HG03520 (cell line): ENCODE results near the gene HMX1.

Experiments
- ATAC-seq: cut with Tn5 transposase; IDR thresholded peaks from one replicate; pipeline ENCODE4 v1.9.1; 2021; ENCODE audit warnings: mild to moderate bottlenecking, moderate library complexity; ENCODE audit not compliant: unreplicated experiment

The HMX1 gene

DNA sequence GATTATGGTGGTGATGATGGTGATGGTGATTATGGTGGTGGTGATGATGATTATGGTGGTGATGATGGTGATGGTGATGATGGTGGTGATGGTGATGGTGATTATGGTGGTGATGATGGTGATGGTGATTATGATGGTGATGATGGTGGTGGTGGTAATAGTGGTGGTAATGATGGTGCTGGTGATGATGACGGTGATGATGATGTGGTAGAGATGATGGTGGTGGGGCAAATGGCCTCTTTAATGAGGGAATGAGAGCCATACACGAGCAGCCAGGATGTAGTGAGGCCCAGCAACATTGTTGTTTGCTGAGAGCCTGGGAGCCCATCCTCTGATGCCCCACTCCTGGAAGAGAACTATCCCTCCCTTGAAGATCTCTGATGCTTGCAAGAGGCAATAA lies 29.0 kb downstream of the HMX1 start:
- no peak for ATAC-seq

DNA sequence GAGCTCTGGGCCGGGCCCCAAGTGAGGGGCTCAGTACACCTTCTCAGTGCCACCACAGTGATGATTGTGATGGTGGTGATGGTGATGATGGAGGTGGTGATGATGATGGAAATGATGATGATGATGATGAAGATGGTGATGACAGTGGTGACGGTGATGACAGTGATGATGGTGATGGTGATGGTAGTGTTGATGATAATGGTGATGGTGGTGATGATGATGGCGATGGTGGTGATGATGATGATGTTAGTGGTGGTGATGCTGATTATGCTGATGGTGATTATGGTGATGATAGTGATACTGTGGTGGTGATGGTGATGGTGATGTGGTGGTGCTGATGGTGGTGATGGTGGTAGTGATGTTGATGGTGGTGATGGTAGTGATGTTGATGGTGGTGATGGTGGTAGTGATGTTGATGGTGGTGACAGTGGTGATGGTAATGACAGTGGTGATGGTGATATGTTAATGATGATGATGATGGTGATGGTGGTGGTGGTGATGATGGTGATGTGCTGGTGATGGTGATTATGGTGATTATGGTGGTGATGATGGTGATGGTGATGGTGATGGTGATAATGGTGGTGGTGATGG lies 29.9 kb downstream of the HMX1 start:
- ATAC-seq = no peak

DNA sequence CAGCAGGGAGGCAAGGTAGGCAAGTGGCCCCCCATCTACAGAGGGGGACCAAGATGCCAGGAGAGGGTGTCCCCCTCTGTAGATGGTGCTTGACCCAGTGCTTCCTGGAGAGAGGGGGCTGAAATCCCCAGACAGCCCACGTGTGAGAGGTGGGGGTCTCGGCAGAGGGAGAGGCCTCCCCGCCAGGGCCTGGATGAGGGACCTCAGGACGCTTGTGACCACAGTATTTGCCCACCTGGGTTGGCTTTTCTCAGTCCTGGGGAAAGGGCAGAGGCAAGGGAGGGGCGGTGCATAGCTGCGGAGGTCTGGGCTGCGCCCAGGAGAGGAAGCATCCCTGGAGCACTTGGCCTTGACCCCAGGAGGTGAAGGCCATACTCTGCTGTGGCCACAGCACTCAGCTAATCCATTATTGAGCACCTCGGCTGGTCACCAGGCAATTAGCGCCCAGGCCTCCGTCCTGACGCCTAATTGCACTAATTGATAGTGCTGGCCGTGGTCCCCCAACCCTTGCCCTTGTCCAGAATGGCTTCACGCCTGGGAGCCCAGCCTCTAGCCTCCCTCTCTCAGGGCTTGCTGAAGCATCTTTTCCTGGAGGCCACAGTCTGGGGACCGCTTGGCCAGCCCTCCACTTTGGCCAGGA lies 30.7 kb downstream of the HMX1 start:
- no peak for ATAC-seq

DNA sequence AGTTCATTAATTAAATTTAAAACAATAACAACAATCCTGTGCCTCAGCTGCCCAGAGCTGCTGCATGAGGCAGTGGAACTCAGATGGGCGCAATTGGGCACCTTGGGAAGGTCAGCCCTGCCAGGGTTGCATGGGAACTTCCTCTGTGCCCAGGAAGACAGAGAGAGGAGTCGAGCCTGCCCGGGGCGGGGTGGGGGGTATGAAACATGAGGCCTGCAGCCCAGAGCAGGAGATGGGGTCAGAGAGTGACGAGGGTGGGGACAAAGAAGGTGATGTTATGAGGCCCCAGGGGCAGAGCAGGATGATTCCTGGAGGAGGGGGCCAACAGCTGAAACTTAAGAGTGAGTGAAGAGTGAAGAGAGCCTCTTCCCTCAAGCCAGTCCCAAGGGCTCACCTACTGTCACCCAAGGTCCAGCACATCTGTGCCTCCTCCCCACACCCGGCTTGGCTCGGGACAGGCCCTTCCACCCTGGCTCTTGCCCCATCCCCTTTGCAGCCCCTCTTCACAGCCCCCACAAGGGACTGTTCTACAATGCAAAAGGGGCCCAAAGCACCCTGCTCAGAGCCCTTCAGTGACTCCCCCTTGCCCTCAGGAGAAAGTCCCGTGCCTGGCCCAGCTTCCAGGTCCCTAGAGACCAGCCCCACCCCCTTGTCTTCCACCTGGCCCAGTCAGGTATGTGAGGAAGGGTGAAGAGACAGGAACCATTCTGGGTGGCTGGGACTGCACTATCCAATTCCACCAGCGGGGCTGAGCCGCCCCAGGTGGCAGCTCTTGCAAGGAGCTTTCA lies 31.4 kb downstream of the HMX1 start:
- ATAC-seq = no peak

DNA sequence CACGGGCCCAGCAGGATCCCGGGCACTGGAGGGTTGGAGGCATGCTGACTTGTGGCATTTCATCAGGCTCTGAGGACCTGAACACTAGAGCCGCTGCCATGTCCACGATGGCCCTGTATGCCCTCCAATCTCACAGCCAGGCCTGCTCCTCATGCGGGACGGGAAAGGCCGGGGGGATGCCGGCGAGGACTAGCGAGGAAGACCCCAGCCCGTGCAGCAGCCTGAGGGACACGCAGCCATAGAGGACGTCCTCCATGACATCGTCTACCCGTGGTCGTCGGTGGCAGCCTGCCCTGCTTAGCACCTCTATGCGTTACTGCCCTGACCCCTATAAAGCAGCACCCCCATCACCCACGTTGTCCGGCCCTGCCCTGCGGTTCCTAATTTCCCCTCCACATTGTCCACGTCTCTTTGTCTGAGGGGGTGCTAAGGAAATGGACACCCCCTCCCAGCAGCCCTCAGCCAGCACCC lies 32.6 kb downstream of the HMX1 start:
- ATAC-seq = no peak

DNA sequence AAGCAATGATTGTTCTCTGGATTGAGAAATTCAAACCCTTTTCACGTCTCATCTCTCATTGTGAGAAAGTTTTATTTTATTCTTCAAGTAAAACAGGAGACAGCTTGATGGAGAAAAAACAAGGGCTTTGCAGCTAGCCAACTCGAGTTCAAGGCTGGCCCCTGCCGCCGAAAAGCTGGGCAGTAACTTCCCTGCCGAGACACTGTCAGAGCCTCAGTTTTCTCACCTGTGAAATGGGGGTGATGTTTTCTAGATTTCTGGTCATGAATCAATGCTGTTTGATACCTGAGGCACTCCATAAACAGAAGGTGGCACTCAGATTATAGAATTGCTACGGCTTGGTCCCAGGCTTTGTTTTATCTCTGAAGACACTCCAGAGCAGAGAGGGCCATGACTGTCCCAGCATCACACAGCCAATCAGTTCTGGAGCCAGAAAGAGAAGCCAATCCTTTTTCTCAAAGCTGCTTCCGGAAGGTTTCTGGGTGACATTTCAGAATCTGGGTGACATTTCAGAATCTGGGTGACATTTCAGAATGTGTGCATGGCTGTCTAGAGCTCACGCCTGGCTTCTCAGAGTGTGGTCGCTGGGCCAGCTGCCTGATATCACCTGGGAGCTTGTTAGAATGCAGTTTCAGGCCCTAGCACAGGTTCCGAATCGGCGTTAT lies 33.2 kb downstream of the HMX1 start:
- ATAC-seq = no peak

DNA sequence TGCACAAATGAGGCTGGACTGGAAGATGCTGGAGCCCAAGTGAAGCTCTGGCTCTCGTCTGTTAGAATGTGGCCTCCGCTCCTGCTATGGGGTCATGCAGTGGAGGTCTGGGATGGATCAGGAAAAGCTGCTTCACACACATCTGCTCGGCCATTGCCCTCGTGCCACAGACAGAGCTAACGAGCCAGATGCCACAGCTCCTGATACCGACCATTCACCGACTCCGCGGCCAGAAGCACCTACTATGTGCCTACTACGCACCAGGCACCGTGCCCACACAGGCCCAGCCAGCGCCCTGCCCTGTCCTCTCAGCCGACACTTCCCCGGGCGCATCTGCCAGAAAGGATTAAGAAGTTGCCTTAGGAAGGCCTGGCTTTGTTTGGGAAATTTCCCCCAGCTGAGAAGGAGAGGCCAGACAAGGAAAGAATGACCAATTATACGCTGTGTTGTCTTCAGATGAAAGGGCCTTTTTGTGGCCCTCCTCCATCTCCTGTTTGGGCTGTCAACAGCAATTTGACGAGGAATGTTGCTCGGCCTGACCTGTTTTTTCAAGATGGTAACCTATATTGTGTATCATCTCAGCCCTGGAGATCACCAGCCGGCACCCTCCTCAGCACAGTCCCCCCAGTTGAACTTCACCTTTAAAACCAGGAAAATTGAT lies 34.3 kb downstream of the HMX1 start:
- no peak for ATAC-seq

DNA sequence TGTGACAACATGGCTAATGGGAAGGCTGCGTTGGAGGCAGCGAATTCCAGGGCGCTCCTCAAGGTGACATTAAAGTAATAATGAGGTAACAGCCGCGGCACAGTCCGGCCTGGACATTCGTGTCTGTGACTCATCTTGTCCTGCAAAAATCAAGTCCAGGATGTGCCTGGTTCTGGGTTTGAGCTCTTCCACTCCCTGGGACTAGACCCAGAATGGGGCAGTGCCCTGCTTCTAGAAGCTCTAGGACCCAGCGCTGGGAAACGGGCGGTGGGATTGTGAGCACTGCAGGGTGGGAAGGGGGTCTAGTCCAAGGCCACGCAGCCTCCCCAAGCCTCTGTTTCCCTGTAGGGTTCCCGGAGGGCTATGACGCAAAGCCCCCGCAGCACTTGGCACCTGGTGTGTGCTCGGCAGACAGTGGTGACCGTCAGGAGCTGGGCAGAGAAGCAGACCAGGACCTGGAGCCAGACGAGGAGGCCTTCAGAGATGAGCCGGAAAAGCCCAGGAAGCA lies 34.9 kb downstream of the HMX1 start:
- no peak for ATAC-seq

DNA sequence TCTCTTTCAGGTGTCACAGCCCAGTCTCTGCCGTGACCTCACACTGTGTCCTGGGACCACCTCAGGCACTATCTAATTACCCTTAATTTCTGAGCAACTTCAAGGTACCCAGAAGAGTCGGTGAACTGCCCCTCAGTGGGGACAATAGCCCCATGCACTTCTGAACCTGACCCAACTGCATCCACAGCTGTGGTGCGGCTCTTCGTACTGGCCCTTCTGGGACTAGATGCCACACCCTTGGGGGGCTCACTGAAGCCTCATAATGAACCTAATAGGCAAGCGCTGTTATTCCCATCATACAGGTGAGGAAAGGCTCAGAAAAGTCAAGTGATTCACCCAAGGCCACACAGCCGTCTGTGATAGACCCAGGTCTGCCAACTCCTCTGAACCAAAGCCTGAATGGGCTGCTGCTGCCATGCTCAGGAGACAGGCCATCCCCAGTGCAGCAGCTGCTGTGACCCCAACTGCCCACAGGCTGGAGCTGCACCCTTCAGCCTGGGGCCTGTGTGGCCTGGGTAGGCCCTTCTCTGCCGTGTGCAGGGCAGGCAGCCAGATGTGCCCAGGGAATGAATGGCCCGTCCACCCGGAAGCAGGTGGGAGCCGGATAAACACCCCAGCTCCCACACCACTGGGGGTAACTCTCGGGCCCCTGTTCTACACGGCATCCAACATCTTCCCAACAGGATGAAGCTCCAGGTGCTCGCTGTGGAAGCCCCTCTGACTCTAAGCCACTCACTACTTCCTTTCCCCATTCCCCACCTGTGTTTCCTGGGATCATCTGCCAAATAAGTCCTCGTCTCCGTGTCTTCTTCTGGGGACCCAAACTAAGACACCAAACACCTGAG lies 35.9 kb downstream of the HMX1 start:
- ATAC-seq = no peak

DNA sequence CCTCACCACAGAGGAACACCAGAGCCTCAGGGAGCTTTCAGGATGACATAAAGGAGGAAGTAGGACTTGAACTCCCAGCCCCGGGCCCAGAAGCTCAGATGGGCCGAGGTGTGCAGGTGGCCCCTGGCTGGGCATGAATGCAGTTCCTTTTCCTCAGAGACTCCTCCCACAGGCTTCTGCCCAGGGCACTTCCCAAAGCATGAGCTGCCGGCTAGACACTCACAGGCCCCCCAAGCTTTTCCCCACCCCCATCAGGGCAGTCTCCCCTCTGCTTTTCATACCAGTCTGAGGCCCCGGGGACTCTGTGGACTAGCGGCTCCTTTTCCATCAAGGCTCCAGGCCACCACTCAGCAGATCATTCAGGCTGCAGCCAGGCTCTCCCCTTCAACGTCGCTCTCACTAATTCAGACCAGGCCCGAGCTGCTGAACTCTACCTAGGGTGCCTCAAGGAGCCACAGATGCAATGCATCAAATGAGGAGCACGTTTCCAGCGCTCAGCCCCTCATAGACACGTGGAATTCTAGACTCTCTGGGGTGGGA lies 36.9 kb downstream of the HMX1 start:
- no peak for ATAC-seq

DNA sequence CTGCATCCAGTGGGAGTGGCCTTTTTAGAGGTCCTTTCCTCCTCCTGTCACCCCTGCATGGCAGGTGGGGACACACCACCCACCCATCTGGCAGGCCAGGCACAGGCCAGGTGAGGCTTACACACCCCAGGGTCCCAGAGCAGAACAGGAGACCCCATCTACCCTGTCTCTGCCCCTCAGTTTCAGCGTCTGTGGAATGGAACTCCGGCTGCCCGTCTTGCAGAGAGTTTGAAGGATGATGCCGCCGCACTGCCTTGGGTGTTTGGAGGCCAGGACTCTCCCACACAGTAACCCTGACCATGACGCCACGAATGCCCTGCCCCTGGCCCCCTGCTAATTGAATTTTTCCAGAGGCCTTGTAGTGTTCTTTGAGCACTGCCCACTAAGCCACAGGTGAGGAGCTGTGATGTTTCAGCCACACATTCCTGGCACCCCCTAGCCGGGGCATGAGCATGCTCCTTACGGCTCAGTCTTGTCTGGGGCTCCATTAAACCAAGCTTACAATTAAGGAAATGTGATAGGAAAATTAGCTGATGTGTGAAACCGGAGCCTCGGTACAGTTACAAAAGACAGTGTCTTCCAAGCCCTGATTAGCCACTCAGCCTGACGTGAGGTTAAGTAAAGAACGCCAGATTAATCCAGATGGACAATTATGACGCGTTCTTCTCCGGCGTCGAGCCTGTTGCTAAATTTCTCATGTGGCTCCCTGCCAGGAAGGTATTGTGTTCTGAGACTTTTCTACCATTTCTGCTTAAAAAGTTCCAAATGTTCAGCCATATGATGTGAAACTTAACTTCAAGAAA lies 39.3 kb downstream of the HMX1 start:
- ATAC-seq = no peak

DNA sequence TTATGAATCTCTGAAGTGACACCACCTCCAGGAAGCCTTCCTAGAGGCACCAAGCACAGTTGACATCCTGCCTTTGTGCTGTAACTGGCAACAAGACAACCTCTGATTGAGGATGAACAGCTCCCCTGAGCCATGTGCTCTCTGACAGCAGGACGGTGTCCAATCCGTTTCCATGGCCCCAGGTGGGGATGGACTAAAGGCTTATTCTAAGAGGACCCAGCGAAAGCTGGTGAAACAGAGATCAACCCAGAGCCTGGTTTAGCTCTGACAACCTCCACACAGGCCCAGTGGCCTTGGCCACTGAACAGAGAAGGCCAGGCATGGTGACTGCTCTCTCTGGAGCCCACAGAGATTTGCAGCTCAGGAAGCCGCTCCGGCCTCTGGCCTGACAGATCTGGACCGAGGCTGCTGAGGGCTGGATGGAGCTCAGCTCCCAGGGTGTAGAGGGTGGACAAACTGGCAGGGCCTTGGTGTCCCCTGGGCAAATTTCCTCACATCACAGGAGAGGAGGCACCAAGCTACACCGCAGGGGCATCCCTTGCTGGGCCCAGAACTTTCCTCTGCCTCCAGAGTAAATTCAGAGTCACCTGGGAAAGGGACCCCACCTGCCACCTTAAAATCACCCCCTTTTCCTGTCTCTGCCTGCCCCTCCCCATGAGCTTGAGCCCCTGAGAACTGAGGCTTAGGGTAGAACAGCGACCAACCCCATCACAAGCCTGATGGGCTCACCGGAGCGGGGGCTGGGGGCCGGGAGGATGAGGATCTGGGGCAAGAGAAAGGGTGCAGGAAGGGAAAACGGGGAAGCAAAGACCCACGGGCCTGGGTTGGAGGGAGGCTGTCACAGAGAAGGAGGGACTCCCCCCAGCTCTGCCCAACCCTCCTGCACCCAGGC lies 40.2 kb downstream of the HMX1 start:
- ATAC-seq = no peak

DNA sequence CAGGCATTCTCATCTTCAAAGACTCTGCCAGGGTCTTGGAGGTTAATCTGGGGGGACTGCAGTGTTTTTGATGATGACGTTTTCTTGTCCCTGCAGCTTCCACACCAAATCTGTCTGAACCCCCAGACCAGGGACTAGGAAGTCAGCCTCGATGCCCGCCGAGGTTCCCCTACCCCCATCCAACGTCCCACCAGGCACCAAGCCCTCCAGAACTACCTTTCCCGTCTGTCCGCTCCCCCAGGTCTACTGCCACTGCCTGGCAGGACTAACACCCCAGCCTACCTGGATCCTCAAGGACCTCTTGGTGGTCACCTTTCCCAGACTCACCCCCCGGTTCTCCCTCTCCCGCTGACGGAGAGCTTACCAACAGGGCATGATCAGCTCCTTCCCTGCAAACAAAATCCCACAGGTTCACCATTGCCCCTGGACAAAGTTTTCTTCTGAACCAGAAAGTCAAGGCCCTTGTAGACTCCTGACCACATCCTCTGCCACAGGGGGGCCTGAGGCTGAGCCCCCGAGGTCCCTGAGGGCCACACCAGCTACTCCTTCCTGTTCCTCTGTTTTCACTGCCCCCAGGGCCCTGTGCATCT lies 40.9 kb downstream of the HMX1 start:
- ATAC-seq = no peak

DNA sequence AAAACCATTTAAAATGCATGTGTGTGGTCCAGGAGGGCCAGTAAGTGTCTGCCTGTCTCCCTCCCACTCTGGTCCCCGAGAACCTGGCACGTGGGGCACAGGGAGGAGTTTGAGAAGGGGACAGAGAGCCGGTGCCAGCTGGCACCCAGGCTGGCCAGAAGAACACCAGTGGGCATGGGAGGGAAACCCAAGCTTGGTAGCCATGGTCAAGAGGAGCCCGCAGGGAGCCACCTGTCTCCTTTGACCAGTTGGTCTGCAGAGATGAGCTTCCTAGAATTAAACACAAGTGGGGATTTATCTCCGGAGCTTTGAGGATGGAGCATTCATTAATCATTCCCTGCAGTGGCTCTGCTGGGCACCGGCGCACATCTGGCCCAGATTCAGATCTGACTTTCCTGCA lies 41.6 kb downstream of the HMX1 start:
- ATAC-seq = no peak

DNA sequence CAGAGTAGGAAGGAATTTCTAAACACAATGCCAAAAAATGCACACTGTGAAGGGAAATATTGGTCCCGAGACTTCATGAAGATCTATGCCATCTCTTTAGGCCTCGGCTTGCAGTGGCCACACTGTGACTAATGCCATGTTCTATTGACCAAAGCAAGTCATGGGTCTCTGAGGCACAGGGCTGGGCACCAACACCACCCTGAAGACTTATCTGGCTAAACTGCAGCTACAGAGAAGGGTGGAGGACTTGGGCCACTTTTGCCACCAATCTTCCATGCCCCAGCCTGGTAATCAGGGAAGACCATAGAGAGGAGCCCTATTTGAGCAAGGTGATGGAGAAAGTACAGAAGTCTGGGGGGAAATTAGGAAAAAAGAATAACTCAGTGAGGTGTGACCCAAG lies 42.1 kb downstream of the HMX1 start:
- no peak for ATAC-seq

DNA sequence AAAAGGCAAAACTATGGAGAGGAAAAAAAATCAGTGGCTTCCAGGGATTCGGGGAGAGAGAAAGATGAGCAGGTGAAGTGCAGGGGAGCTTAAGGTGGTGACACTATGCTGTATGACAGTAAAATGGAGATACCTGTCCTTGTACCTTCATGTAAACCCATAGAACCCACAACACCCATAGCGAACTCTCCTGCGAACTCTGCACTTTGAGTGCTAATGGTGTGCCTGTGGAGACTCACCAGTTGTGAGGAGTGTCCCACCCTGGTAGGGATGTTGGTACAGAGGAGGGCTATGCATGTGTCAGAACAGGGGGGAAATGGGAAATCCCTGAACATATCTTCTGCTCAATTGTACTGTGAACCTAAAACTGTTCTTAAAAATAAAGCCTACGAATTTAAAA lies 42.8 kb downstream of the HMX1 start:
- no peak for ATAC-seq

DNA sequence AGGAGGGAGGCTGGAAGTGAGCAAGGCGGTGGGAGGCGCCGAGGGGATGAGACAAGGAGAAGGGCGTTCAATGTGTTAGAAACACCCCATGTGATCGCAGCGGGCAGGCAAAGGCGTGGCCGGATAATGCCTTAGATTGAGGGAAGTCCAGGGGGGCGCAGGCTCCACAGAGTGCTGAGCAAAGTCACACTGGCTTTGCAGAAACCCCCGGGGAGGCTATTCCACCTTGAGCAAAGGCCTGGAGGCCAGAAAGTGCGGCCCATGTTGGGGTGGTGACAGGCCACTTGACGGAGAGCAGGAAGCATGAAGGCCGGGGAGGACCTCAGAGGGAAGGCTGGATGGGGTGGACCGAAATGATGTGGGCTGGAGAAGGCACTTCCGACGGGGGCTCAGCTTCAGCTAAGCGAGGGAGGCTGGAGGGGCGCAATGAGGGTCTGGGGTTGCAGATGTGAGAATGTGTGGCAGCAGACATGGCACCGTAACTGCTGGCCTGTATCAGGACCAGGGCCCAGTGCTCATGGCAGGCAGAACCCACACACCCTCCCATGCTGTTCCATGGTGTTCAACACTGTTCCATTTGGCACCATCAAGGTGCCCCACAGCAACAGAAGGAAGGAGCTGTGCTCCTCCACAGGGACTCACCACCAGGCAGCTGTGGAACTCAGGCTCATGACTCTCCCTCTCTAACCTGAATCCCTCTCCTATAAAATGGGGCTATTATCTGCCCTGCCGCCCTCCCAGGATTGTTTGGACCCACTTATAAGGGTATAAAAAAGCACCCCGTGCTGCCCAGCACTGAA lies 50.3 kb downstream of the HMX1 start:
- no peak for ATAC-seq
